ENCODE measurements around the gene KCTD10. TPM values are rescaled to one million over a fixed set of nuclear protein-coding genes. Genes with fewer than 3 reads are reported as not detected.

Gene KCTD10
- total RNA-seq, 2 experiments from 2014 or later = 37.4 to 38.2 TPM

DNA sequence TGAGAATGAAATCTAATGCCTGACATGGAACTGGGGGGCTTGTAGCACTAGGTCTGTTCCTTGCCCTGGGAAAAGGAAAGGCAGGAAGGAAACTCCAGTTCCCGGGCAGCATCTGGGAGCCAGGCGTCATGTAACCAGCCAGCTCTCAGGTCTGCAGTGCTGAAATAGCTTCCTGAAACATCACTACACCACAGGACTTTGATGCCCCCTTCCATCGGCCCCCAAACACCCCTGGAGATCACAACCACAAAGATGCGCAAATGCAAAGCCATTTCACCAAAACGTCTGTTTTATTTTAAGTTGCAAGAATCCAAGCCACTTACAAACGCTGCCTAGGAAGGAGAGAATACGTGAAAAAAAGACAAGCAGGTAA is 40.9 kb downstream of the KCTD10 start:
- no peak for TF ChIP-seq CTCF (IDR thresholded peaks at IDR 0.05)
- H3K36me3 Mint-ChIP-seq (ENCODE audit: low read depth) = no peaks in the 10 kb centered on the region
- peaks cover 10% of the 10 kb centered on the region for H3K4me1 Mint-ChIP-seq (ENCODE audit: low read depth)
- H3K27ac Mint-ChIP-seq = no peak overlapping the region
- H3K27me3 Mint-ChIP-seq = no peaks in the 10 kb centered on the region
- intact Hi-C loops (cut with micrococcal nuclease) = no loop called here
- no peaks in the 10 kb centered on the region for H3K9me3 Mint-ChIP-seq
- ChIA-PET CTCF (interaction anchor here (1.2 kb wide), 1 partner anchor 79 kb away, joined by 3 read pairs; no protein-coding TSS in a partner anchor), POLR2A (no interaction called here)
- H3K4me3 Mint-ChIP-seq = no peak overlapping the region
- DNase-seq (no peak), ATAC-seq (no peak)

DNA sequence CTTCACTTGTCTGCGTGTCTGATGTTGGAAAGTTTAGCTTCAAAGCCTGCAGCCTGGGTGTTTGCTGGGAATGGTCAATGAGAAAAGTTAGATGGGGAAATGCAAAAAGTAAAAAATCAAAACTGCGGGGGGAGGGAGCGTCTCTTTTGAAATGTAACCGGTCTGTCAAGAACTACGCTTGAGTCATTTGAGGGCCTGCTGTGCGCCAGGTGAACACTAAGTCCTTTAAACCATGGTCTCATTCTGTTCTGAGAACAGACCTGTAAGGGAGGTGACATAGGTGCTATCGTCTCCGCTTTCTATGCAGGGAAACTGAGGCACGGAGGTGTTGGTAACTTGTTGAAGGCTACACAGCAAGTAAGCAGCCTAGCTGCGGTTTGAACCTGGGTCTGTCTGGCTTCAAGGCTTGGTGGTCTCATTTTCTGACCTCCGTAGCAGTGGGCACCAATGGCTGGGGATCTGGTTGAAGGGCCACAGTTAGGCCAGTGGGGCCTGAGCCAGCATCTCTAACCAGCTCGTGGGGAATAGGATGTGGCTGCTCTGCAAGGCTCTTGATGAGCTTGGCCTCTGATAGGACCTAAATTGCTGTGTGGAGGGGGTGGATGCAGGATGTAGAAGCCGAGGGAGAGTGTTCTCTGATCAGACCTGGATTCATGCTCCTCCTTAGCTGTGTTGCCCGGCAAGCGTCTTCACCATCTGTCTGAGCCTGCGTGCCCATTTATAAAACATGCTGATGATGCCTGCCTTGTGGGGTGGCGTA is 41.5 kb downstream of the KCTD10 start:
- POLR2A ChIA-PET = no interaction called here
- CTCF ChIA-PET = interaction anchor here (1.2 kb wide), 1 partner anchor 79 kb away, joined by 3 read pairs; no protein-coding TSS in a partner anchor
- no peak for ATAC-seq
- H3K4me1 Mint-ChIP-seq (ENCODE audit: low read depth) = peaks cover 10% of the 10 kb centered on the region
- DNase-seq = no peak
- intact Hi-C loops (cut with micrococcal nuclease) = no loop called here
- no peak overlapping the region for H3K27ac Mint-ChIP-seq
- H3K36me3 Mint-ChIP-seq (ENCODE audit: low read depth) = no peaks in the 10 kb centered on the region
- no peaks in the 10 kb centered on the region for H3K27me3 Mint-ChIP-seq
- H3K9me3 Mint-ChIP-seq = no peaks in the 10 kb centered on the region
- no peak for TF ChIP-seq CTCF (IDR thresholded peaks at IDR 0.05)
- no peak overlapping the region for H3K4me3 Mint-ChIP-seq

- H3K9me3 Mint-ChIP-seq = no peaks in the 10 kb centered on the region
- intact Hi-C loops (cut with micrococcal nuclease) = no loop called here
- H3K36me3 Mint-ChIP-seq (ENCODE audit: low read depth) = no peaks in the 10 kb centered on the region
- peaks cover 10% of the 10 kb centered on the region for H3K4me1 Mint-ChIP-seq (ENCODE audit: low read depth)
- ChIA-PET POLR2A (no interaction called here), CTCF (interaction anchor here (1.8 to 2.5 kb wide), 2 partner anchors 9 to 15 kb away, joined by 5 to 20 read pairs; no protein-coding TSS in a partner anchor)
- DNase-seq (no peak), ATAC-seq (no peak)
- no peaks in the 10 kb centered on the region for H3K27me3 Mint-ChIP-seq
- no peak overlapping the region for H3K4me3 Mint-ChIP-seq
- no peak overlapping the region for H3K27ac Mint-ChIP-seq
- TF ChIP-seq CTCF (IDR thresholded peaks at IDR 0.05) = no peak
These were observed 42.5 kb downstream of the KCTD10 start for GRCh38 chr12:109434582-109434981.

DNA sequence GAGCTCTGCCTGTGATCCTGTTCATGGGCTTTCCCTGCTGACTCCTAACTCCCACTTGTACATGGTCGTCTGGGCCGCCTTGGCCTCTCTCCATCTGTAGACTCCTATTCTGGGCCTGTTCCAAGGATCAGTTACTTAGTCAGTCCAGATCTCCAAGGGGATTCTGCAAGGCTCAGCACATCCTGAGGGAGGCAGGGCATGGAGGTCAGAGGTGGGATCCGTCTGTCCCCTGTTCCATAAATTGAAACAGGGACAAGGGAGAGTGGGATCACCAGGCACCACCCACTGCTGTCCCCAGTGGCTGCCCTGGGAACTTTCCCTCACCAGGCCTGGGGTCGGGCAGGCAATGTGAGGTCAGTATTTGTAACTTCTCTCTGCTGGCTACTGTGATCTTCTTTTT is 43.5 kb downstream of the KCTD10 start:
- Mint-ChIP-seq H3K27ac (no peak overlapping the region), H3K9me3 (no peaks in the 10 kb centered on the region), H3K27me3 (no peaks in the 10 kb centered on the region), H3K4me3 (no peak overlapping the region), H3K36me3 (ENCODE audit: low read depth) (no peaks in the 10 kb centered on the region), H3K4me1 (ENCODE audit: low read depth) (peaks cover 10% of the 10 kb centered on the region)
- TF ChIP-seq CTCF (IDR thresholded peaks at IDR 0.05) = no peak
- ChIA-PET POLR2A (no interaction called here), CTCF (interaction anchor here (0.6 to 2.5 kb wide), 27 partner anchors 10 to 412 kb away, joined by 3 to 23 read pairs (median 5); no protein-coding TSS in a partner anchor)
- DNase-seq (no peak), ATAC-seq (no peak)
- intact Hi-C loops (cut with micrococcal nuclease) = no loop called here

DNA sequence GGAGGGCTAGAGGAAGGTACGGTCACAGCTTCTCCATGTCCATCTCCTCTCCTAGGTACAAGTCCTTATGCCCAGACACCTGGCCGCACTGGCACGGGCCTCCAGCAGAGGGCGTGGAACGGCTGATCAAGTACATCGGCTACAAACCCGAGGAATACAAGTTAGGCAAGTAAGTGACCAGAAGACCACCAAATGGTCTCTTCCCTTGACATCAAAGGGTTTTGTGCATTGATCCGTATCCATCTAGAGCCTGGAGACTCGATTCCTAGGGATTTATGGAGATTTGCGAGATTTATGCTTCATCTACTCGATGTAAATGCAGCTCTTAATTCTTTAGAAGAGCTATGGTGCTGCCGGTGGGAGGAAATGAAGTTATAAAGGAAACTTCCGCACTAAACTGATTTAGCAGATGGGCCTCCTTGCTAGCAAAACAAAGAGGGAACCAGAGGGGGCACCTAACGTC is 44.2 kb downstream of the KCTD10 start:
- DNase-seq = peak; percentile 93
- no peak overlapping the region for H3K4me3 Mint-ChIP-seq
- intact Hi-C loops (cut with micrococcal nuclease) = no loop called here
- ChIA-PET POLR2A (no interaction called here), CTCF (interaction anchor here (0.6 to 2.5 kb wide), 32 partner anchors 8 to 412 kb away, joined by 3 to 23 read pairs (median 4); partner anchors contain the start of genes KCTD10 and UBE3B)
- no peaks in the 10 kb centered on the region for H3K36me3 Mint-ChIP-seq (ENCODE audit: low read depth)
- H3K4me1 Mint-ChIP-seq (ENCODE audit: low read depth) = peaks cover 10% of the 10 kb centered on the region
- ATAC-seq = peak; percentile 84
- peak; percentile 89 for TF ChIP-seq CTCF (IDR thresholded peaks at IDR 0.05)
- peak overlapping the region; percentile 41 for H3K27ac Mint-ChIP-seq
- no peaks in the 10 kb centered on the region for H3K9me3 Mint-ChIP-seq
- no peaks in the 10 kb centered on the region for H3K27me3 Mint-ChIP-seq

Measured in activated CD8-positive, alpha-beta T cell treated with anti-CD3 and anti-CD28 coated beads for 36 hours (primary cell).